Thyroid gland (tissue), 4 donors: ENCODE data around the gene RFX2.

Experiments used
- POLR2A ChIP-seq, 2 donors: fragments of 450-650 bp; IDR thresholded peaks; one replicate each; pipeline ENCODE4 v1.6.1; 2017; ENCODE audit warnings: antibody characterized with exemption in 2 of 2, mild to moderate bottlenecking in 2 of 2, moderate library complexity in 1 of 2
- TF ChIP-seq, protein P1 (sequence below), 6 experiments: fragments of 200-600 bp in 3 of 6; fragments of 450-650 bp in 3 of 6; sonication (generic) in 3 of 6; IDR thresholded peaks; one replicate each; pipeline ENCODE4 v1.5.1; 2016 to 2019; ENCODE audit warnings: antibody characterized with exemption in 6 of 6, mild to moderate bottlenecking in 2 of 6, inconsistent platforms in 1 of 6, moderate library complexity in 1 of 6

DNA sequence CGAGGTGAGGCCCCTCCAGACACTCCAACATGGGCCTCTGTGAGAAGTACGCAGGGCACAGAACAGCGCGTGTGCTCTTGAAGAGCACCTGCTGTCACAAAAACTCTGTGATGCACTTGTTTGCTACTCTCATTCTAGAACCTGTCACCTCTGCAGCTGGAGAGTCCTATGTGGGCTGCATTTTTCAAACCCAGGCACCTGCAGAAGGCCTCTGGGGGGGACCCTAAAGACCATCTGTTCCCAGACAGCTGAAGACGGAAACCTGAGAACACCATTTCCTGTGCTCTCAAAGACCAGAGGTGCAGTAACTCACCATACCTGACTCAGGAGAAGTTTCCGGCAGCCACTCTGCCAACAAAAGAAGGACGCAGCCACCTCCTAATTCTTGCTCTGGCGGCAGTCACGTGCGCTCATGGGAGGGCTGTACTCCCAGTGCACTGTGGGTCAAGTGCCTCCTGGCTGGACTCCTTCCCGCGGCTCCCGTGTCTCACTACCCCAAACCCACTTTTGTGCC is 160.5 kb downstream of the RFX2 start:
- TF ChIP-seq, protein P1, sequence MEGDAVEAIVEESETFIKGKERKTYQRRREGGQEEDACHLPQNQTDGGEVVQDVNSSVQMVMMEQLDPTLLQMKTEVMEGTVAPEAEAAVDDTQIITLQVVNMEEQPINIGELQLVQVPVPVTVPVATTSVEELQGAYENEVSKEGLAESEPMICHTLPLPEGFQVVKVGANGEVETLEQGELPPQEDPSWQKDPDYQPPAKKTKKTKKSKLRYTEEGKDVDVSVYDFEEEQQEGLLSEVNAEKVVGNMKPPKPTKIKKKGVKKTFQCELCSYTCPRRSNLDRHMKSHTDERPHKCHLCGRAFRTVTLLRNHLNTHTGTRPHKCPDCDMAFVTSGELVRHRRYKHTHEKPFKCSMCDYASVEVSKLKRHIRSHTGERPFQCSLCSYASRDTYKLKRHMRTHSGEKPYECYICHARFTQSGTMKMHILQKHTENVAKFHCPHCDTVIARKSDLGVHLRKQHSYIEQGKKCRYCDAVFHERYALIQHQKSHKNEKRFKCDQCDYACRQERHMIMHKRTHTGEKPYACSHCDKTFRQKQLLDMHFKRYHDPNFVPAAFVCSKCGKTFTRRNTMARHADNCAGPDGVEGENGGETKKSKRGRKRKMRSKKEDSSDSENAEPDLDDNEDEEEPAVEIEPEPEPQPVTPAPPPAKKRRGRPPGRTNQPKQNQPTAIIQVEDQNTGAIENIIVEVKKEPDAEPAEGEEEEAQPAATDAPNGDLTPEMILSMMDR (IDR thresholded peaks at IDR 0.05): no peak
- TF ChIP-seq POLR2A (IDR thresholded peaks at IDR 0.05): peak in 1 of 2 donors; percentile 37
